GM18502 (cell line): ENCODE data around the gene DNER.

ENCODE experiments used
- ATAC-seq: cut with Tn5 transposase; IDR thresholded peaks from one replicate; pipeline ENCODE4 v1.9.1; 2021; ENCODE audit warnings: mild to moderate bottlenecking; ENCODE audit not compliant: unreplicated experiment, poor library complexity

DNER gene

DNA sequence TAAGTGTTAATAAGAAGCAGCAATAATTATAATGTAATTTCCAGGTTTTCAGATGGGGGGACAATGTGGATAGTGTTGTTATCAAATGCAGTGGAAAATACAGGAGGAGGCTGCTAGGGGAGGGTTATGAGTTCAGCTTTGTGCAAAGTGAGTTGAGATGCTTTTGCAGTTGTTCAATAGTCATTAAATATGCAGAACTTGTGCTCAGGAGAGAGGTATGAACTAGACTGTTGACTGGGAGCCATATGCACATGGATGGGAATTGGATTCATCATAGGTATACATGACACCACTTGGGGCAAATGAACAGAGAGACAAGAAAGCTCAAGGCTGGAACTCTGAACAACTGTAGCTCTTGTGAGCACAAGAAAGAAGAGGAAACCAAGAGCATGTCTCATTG is 261.1 kb downstream of the DNER start:
- ATAC-seq, result no peak

DNA sequence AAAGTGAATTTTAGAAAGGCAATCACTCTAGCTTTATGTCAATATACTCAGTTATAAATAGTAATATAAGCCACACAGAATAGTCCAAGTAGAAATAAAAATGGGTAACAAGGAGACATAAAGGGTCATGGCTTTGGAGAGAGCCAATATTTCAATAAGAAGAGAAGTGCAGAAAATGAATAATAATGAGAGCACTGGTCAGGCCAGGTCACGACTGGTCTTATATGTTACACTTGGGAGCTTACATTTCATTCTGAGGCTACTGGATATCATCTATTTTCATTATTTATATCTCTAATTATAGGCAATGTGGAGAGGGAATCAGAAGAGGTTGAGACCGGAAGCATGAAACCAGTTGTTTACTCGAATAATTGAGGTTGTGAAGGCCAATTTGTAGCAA is 262.5 kb downstream of the DNER start:
- no peak for ATAC-seq

DNA sequence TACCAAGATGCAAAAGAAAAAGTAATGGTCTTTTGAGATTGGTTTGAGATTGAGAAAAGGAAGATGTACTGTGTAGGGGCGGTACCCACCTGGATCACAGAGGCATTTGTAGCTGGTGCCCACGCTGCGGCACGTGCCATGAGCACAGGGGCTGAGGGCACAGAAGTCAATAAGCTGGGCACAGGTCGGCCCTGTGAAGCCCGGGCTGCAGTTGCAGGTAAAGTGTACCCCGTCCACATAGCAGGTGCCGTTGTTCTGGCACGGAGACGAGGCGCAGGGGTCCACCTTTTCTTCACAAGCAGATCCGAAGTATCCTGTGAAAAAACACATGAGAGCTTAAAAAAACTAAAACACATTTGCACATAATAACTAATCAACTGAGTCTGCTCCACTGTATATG is 267.1 kb downstream of the DNER start:
- ATAC-seq, result no peak

DNA sequence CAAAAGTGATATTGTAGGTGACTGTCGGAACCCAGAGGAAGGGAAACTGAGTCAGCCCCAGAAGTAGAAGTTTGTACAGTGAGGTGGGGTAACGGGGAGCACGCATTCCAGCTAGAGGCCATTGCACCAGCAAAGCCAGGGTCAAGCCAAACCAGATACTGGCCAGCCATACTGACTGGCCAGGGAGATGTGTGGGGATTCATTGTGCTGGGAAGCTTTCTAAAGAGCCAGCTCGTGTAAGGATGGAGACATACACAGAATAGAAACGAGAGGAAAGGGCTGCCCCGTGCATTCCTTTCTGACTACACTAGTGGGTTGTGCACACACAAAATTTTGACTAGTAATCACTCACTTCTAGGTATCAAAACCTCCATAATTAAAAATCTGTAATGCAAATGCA is 268.0 kb downstream of the DNER start:
- ATAC-seq, result no peak

DNA sequence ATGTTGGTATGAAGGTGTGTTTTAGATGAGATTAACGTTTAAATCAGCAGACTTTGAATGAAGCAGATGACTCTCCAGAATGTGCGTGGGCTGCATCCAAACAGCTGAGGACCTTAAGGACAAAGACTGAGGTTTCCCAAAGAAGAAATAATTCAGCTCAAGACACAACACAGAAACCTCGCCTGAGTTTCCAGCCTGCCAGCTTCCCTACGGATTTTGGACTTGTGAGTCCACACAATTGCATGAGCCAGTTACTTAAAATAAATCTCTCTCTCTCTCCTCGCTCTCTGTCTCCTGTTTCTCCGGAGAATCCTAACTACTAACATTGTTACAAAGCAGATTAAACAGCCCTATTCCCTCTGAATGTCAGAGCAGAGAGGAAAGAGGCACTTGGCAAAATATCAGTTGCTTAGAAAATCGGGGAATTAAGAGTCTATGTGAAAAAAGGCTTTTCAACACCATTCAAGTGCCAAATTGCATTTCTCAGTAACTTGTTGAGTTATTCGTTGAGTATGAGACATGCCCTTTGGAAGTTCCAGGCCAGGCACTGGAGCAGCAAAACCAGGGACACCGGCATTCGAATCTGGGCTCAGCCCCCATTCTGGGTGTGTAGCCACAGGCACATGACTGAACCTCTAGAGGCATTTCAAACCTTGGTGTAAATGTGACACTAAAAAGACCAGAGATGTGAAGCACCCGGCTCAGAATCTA is 268.7 kb downstream of the DNER start:
- ATAC-seq, result no peak

DNA sequence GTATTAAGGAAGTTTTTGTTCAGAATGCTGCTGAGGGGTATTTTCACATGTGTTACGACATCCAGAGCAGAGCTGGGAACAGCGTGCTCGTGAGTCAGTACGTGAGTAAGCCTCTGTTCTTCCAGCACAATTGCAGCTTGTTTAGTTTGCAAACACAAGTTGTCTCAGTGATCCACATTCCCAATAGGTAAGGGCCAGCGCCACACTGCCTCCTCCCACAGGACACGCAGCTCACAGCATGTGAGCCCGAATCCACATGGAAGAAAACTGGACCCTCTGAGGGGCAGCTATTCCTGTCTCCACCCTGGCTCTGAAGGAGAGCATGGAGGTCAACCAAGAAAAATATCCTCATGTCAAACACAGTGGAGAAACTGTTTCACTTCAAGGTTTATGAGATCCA is 269.3 kb downstream of the DNER start:
- no peak for ATAC-seq

DNA sequence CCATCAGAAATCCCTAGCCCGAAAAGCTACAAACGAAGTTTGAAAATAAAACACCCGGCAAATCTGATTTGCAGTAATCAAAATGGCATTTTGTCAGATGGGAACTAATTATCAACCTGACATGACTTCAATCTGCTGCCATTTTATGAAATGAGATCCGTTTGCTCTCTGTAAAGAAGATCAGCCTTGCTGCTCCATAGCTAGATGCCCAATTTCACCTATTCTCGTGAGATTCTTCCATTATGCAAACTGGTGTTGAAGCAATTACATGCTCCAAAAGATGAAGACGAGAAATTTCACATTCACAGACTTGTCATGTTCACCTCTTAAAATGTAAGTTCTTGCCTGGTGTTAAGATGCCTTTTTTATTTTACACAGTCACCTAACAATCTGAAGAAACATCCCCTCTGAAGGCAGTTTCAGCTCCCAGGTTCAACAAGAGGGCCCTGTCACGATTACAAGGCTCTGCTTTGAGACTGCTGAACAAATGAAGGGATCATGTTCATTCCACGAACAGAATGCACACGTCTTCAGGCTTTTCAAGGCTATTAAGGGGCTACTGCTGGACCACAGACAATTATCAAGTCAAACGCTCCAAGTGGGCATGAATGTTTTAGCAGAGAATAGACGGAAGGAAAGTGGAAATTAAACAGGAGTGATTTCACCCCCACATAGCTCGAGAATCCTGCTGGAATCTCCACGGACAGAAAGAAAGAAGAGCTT is 270.6 kb downstream of the DNER start:
- no peak for ATAC-seq

DNA sequence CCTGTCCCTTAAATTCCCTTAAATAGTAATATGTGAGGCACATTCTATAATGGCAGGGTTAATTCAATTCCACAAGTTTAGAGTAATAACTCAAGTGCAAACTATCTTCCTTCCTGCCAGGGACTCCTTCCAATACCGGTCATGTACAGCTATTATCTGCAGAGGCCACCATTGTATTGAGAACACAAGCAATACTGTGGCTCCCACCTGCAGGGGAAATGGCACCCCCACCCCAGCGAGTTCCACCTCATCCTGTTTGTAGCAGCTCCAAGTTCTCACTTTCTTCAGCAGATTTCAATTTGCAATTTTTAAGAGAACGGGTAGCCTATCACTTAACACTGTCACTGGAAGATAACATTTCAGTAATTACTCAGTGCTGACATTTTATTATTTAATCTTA is 271.2 kb downstream of the DNER start:
- ATAC-seq, result no peak

DNA sequence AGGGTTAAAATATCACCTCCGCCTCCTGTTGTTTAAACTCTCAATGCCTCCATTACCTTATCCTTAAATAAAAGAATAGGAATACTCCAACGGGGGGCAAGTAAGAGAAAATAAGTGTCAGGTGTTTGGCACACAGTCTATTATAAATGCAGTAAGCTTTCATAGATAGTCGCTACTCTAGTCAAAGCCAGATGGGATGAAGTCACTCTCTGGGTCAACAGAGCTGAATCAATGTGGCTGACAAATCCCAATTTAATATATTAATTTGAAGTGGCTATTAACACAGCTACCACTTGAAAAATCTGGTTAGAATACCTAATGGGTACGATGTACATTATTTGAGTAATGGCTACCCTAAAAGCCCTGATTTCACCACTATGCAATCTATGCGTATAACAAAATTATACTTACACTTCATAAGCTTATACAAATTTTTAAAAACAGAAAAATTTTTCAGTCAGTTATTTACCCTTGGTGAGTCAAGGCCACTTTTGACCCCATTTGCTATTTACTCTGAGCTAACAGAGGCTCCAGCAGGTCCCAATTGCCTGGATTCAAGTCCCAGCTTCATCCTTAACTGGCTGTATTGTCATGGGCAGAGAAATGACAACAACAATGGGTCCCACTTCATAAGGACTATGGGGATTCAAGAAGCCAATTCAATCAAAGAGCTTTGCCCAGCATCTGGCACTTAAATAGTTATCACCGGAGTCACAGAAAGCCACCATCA is 275.8 kb downstream of the DNER start:
- no peak for ATAC-seq

DNA sequence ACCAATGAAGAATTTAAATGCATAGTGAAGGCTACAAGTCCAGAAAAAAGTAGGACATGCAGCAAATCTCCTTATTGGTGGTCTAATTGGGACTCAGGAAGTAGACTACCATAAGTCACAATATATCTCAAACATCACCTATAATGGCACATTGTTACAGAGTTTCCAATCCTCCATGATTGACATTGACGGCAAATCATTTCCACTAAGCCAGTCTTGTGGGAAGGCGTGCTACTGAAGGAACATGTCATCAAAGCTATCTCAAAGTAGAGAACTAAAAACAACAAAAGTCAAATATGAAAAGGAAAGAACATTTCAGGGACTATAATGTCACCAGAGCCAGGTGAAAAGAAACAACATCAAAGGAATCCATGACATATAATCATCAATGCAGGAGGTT is 276.9 kb downstream of the DNER start:
- ATAC-seq, result no peak

DNA sequence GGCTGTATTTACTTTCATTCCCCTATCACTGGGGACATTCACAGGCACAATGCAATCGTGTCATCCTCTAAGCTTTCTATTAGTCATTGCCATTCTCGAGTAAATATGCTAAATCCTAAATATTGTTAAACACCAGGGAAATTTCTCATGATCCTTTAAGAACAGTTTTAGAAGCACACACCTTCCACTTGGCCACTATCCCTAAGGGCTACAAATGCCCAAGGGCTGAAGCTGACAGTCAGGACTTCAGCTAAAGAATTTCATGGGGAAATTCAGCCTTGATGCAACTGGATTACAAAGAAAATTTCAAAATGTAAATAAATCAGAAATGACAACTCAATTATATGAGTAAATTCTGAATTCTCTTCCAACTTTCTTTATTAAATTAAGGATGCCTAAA is 280.2 kb downstream of the DNER start:
- no peak for ATAC-seq

DNA sequence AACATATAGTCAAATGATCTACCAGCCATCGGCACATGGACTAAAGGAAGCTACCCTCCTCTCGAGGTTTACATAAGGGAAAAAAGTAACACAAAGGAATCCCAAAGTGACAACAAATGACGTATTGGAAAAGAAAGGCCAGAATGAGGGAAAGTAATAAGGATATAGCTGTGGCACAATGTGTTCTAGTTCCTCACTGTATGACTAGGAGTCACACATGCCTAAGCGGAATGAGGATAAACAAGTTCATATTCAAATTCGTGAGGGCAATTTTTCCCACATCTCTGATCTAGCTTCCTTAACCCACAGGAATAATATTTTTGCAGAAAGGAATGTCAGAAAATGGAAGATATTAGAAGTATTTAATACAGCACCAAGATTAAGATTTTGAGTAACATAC is 281.0 kb downstream of the DNER start:
- ATAC-seq, result no peak

DNA sequence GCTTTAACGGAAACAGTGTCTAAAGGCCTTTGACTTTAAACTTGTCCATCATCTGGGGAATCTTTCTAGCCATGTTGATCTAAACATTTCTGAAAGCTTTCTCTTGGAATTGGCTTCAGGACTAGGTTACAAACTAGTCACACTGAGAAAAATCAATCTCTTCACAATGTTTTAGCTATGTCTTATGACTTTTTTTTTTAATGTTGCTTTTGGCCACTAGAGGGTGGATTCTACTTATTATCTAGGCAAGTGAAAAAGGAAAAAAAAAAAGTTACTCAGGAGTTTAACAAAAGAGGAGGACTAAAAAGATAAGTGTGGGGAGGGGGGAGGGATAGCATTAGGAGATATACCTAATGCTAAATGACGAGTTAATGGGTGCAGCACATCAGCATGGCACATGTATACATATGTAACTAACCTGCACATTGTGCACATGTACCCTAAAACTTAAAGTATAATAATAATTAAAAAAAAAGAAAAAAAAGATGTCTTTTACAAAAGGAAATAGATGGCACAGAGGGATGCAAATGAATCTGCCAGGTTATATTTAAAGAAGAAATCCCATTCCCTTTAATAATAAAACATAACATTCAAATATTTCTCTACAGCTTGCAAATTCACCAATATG is 282.9 kb downstream of the DNER start:
- ATAC-seq, result no peak

DNA sequence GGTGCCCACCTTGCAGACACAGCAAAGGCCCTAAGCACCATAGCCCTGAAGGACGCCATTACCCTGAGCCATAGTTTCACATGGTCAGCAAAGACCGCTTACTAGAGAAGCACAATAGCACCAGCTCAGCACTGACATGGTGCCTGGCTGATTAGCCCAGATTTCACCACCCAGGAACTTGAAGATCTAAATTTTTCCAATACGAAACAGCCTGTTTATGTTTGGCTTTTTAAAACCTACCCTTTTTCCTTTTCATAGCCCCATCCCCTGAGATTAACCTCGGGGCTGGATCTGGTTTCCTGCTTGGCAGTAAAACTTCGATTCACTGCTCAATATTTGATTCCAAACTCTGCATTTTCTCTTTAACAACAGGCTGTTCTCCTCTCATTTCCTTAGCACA is 284.8 kb downstream of the DNER start:
- no peak for ATAC-seq

DNA sequence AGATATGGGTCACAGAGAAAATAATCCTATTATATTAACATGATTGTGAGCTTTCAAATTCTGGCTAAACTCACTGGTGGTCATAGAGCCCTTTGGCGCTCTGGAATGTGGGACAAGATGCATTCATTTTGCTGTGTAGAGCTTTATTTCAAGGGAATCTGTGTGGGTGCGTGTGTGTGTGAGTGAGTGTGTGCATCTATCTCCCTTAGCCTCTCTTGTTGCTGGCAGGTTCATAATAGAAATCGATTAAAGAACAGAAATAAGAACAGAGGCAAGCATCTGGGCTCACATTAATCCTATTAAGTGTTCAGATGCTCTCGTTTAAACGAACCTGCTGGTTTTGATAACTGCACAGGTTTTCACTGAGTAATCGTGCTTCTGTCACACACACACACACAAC is 287.9 kb downstream of the DNER start:
- ATAC-seq, result no peak

DNA sequence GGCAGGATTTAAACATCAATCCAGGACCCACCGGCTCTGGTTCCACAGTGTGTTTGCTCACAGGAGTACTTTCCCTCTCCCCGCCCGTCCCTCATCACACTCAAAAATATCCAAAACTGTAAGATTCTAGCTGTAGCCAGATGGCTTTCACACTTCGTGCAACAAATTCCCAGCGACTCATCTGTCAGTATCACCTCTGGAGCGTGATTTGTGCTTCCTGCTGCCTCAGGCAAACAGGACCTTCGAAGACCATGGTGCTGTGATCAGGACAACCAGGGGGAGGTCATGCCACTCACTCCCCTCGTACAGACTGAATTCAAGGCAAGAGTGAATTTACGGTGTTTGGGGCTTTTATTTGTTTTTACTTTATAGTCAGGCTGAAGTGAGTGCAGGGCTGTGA is 288.8 kb downstream of the DNER start:
- ATAC-seq, result no peak

DNA sequence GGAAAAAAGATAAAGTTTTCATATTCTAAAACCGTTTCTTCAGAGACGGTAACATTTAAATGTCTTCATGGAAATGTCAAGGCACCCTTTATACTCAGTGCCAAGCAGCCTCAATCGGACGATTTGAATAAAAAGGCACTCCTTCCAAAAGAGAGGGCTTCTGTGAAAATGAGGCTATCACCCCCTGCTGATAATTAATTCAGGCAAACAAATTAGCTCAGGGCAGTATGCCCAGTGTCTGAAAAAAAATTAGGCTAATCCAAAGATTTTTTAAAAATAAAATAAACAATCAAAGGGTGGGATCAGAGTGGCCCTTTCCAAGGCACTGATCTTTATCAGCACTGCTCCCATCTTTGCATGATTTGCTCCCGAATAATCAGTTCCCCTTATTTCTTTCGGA is 292.3 kb downstream of the DNER start:
- ATAC-seq, result no peak

DNA sequence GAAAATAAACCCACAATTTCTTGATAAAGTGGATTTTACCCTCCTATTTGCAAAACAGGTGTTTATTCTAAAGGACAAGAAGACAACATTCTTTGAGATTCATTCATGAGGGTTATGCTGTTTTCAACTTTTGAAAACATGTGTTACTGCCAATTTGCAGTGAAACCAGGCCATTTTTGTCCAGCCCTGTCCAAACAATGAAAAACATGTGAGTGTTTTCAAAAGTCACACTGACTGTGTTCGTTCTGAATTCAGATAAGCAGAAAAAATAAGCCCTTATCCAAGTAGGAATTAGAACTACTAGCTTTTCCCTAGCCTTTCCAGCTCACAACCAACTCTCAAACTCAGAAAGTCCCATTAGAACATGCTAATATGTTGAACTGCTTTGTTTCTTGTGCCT is 295.2 kb downstream of the DNER start:
- ATAC-seq, result no peak

DNA sequence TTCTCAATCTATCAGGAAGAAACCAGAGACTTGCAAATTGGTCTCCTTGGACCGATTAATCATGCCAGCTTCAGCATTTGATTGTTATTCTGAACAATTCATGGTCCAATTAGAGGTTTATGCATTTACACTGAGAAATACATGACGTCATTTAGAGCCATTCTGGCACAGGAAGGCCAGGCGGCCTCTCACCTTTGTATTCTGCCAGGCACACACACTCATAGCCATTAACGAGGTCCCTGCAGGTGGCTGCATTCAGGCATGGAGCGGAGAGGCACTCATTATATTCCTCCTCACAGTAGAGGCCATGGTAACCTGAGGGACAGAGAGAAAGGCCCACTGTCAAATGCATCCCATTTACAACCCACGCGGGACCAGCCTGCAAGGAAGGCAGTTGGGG is 296.4 kb downstream of the DNER start:
- ATAC-seq, result no peak

DNA sequence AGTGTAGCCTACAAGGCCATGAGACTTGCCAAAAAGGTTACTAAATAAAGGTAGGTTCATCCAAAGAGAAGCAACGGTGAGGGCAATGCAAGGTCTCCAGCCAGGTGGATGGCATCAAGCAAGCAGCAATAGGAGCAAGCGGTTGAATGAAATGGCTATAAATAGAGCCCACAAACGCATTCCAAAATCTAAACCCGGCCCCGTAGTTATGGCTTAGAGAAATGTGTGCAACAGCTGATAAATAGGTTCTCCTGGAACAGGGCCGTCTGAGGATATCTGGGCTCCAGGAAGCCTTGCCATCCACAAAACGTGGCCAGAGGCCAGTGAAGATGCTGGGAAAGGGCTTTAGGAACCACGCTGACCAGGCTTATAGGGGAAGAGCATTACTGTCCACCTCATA is 297.2 kb downstream of the DNER start:
- no peak for ATAC-seq

DNA sequence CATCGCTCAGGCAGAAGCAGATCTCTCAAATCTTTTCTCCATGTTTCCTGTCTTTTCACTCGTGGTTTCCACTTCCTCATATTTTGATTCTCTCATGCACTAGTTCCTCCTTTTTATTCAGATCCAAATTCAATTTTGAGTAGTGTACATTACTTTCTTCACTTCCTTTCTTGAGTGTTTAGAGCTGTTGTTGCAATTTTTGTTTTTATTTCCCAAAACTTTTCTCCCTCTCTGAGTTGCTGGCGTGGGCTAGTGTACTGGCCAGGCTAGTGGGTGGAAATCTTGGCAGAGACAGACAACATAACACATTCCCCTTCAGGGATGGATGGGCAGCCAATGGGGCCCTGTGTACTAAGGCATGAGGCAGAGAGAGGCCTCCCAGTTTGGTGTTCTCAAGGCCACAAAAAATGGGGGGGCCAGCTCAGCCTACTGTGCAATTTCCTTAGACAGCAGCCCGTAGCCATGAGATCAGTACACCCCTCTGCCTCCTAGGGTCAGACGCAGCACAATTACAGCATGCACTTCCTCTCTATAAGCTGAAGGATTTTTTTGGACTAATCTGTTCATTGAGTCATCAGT is 298.1 kb downstream of the DNER start:
- no peak for ATAC-seq
